Gastrocnemius medialis (tissue), 4 donors: Measurements from ENCODE around the gene DNA2. TPM values are rescaled to one million over a fixed set of nuclear protein-coding genes. Genes with fewer than 3 reads are reported as not detected.
"Not testable (repeated sequence)": the region's sequence is repeated elsewhere in the genome, so short reads cannot be mapped to it uniquely, and the experiment has no call there.

Source experiments
- ATAC-seq, 2 donors: fragments of 150-250 bp; one replicate each; pipeline ENCODE4 v1.9.1; 2016
- DNase-seq, 2 donors: peaks; one replicate each; pipeline ENCODE4 v3.0.0-alpha.2; 2019
- H3K27ac ChIP-seq, 4 donors: fragments of 200-600 bp; sonication (generic); 1 replicate in 1 of 4; 2 replicates in 3 of 4; pipeline ENCODE4 v1.5.1; 2016 to 2018; ENCODE audit warnings: mild to moderate bottlenecking in 2 of 4, moderate library complexity in 1 of 4
- H3K27me3 ChIP-seq, 3 donors: fragments of 200-600 bp; sonication (generic) in 2 of 3; 1 replicate in 1 of 3; 2 replicates in 2 of 3; pipeline versions ENCODE4 v1.5.1 to v1.6.0; 2016 to 2019; ENCODE audit warnings: mild to moderate bottlenecking in 1 of 3, moderate library complexity in 1 of 3
- H3K36me3 ChIP-seq, 2 donors: fragments of 200-600 bp; sonication (generic) in 1 of 2; one replicate each; pipeline ENCODE4 v1.5.1; 2017 to 2018
- H3K4me1 ChIP-seq, 2 donors: fragments of 200-600 bp; sonication (generic) in 1 of 2; one replicate each; pipeline ENCODE4 v1.5.1; 2016 to 2017; ENCODE audit warnings: mild to moderate bottlenecking in 2 of 2
- H3K4me3 ChIP-seq, 4 donors: fragments of 200-600 bp; sonication (generic) in 3 of 4; 1 replicate in 1 of 4; 2 replicates in 3 of 4; pipeline ENCODE4 v1.5.1; 2016 to 2019; ENCODE audit warnings: mild to moderate bottlenecking in 2 of 4
- H3K9me3 ChIP-seq, 3 donors: fragments of 200-600 bp; sonication (generic) in 2 of 3; 1 replicate in 1 of 3; 2 replicates in 2 of 3; pipeline ENCODE4 v1.5.1; 2016 to 2019
- POLR2A ChIP-seq, 2 donors: fragments of 450-650 bp; IDR thresholded peaks; one replicate each; pipeline ENCODE4 v1.6.1; 2017; ENCODE audit warnings: antibody characterized with exemption in 2 of 2, mild to moderate bottlenecking in 2 of 2, moderate library complexity in 2 of 2
- in situ Hi-C, 4 donors: fragments of 200-750 bp; cut with MboI; loops; one replicate each; pipeline versions ENCODE4 v1.15.0 to v1.8.0; 2017; ENCODE audit warnings: low sequenced_read_pairs in 4 of 4
- intact Hi-C: fragments of 100-400 bp; cut with DNase I; formaldehyde crosslinking; loops from one replicate; pipeline ENCODE4 v1.15.1; 2023; ENCODE audit warnings: low total_unique reads
- total RNA-seq, 4 donors: library from RNA; depleted of rRNA; stranded (reverse); fragments of >200 nt; gene quantifications; one replicate each; pipeline versions ENCODE4 v1.1.0 to v1.2.3, GENCODE V29; 2016
- TF ChIP-seq, protein P1 (sequence below), 5 experiments: fragments of 450-650 bp in 3 of 5; fragments of 200-600 bp in 2 of 5; sonication (generic) in 2 of 5; IDR thresholded peaks in 4 of 5; conservative IDR thresholded peaks in 1 of 5; 1 replicate in 4 of 5; 2 replicates in 1 of 5; pipeline ENCODE4 v1.5.1; 2016 to 2019; ENCODE audit warnings: antibody characterized with exemption in 5 of 5, mild to moderate bottlenecking in 3 of 5, moderate library complexity in 3 of 5

The DNA2 gene, protein sequence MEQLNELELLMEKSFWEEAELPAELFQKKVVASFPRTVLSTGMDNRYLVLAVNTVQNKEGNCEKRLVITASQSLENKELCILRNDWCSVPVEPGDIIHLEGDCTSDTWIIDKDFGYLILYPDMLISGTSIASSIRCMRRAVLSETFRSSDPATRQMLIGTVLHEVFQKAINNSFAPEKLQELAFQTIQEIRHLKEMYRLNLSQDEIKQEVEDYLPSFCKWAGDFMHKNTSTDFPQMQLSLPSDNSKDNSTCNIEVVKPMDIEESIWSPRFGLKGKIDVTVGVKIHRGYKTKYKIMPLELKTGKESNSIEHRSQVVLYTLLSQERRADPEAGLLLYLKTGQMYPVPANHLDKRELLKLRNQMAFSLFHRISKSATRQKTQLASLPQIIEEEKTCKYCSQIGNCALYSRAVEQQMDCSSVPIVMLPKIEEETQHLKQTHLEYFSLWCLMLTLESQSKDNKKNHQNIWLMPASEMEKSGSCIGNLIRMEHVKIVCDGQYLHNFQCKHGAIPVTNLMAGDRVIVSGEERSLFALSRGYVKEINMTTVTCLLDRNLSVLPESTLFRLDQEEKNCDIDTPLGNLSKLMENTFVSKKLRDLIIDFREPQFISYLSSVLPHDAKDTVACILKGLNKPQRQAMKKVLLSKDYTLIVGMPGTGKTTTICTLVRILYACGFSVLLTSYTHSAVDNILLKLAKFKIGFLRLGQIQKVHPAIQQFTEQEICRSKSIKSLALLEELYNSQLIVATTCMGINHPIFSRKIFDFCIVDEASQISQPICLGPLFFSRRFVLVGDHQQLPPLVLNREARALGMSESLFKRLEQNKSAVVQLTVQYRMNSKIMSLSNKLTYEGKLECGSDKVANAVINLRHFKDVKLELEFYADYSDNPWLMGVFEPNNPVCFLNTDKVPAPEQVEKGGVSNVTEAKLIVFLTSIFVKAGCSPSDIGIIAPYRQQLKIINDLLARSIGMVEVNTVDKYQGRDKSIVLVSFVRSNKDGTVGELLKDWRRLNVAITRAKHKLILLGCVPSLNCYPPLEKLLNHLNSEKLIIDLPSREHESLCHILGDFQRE
- 1 to 10 TPM; 1.0 to 2.3 (median 1.9) TPM for total RNA-seq

DNA sequence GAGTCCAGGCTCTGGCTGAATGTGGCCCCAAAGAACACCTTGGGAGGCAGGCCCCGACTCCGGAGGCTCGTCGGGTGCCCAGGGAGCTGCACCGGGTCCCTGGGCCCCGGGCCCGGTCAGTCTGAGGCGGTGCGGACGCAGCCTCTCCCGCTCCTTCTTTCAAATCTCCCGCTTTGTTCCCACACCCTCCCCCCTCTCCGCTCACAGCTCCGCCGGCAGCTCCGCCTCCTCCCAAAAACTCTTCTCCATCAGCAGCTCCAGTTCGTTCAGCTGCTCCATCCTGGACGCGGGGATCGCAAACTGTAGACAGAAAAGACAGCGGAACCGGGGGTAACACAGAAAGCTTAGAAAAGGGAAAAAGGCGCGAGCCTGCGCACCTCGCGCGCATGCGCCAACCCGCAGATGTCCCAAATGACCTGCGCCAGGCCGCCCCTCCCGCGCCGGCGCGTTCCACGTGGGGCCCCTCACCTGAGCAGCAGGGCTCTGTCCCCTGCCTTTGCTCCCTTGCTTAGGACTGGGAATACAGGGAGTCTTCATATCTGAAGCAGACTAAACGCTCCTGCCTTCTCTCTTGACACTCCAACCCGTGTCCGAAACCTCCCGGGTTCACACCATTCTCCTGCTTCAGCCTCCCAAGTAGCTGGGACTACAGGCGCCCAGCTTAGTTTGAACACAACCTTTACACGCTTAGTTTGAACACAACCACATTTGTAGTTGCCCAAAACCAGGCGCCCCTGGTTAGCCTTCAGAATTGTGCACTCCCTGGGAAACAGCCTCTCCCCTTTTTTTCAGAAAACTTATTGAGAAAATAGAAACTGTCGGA, at the start of gene DNA2:
DNA2 (minus strand) TSS at position 388 of the 823 bp plus-strand sequence; CDS start at position 279, 109 bp downstream.
- H3K4me3 ChIP-seq, result peak within 1 kb of the TSS; percentile 58 to 74 (median 62)
- H3K27me3 ChIP-seq, result no peaks in the 10 kb centered on the region
- H3K9me3 ChIP-seq, result no peaks in the 10 kb centered on the region
- in situ Hi-C loops, result no loop called here
- peak within 1 kb of the TSS; percentile 30 to 63 (median 38) for H3K27ac ChIP-seq
- peaks cover 8 to 13% of the 10 kb centered on the region in 2 donors for H3K4me1 ChIP-seq
- TF ChIP-seq POLR2A (IDR thresholded peaks at IDR 0.05), result no peak
- TF ChIP-seq, protein P1, sequence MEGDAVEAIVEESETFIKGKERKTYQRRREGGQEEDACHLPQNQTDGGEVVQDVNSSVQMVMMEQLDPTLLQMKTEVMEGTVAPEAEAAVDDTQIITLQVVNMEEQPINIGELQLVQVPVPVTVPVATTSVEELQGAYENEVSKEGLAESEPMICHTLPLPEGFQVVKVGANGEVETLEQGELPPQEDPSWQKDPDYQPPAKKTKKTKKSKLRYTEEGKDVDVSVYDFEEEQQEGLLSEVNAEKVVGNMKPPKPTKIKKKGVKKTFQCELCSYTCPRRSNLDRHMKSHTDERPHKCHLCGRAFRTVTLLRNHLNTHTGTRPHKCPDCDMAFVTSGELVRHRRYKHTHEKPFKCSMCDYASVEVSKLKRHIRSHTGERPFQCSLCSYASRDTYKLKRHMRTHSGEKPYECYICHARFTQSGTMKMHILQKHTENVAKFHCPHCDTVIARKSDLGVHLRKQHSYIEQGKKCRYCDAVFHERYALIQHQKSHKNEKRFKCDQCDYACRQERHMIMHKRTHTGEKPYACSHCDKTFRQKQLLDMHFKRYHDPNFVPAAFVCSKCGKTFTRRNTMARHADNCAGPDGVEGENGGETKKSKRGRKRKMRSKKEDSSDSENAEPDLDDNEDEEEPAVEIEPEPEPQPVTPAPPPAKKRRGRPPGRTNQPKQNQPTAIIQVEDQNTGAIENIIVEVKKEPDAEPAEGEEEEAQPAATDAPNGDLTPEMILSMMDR (IDR thresholded peaks at IDR 0.05 in 4 of 5, conservative IDR thresholded peaks at IDR 0.05 in 1 of 5), result no peak
- intact Hi-C loops, result no loop called here
- DNase-seq (peak; percentile 9 to 35), ATAC-seq (peak; percentile 65 to 72)
- no peaks in the 10 kb centered on the region for H3K36me3 ChIP-seq

DNA sequence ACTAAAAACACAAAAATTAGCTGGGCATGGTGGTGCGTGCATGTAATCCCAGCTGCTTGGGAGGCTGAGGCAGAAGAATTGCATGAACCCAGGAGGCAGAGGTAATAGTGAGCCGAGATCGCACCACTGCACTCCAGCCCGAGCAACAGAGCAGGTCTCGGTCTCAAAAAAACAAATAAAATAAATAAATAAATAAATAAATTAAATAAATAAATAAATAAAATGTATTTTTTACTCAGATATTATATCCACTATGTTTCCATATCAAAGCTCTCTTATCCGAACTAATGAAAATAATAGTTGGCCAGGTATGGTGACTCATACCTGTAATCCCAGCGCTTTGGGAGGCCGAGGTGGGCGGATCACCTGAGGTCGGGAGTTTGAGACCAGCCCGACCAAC, 46.8 kb upstream of the DNA2 start:
- H3K27me3 ChIP-seq, H3K4me3 ChIP-seq, DNase-seq, in situ Hi-C loops, H3K27ac ChIP-seq, H3K36me3 ChIP-seq, ATAC-seq, H3K9me3 ChIP-seq, intact Hi-C loops, H3K4me1 ChIP-seq: not testable (repeated sequence)

DNA sequence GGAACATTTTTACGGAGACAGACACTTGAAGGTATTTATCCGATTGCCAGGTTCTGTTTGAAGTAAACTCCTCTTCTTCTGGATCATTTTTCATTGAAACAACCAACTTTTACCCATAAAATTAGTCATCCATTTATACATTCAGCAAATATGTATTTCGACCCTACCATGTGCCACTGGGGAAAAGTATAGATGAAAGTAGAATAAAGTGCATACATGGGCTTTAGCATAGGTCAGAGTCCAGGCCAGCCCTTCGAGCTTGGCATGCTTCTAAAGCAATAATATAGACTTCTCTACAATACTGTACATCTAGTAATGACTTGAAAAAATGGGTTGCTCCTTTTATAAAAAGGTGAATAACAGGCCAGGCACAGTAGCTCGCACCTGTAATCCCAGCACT, 45.4 kb upstream of the DNA2 start:
- no peaks in the 10 kb centered on the region for H3K9me3 ChIP-seq
- DNase-seq (no peak), ATAC-seq (no peak)
- peaks cover 0 to 6% of the 10 kb centered on the region in 2 donors for H3K36me3 ChIP-seq
- H3K27ac ChIP-seq, result no peak overlapping the region
- in situ Hi-C loops (no loop called here), intact Hi-C loops (no loop called here)
- no peak overlapping the region for H3K4me3 ChIP-seq
- no peaks in the 10 kb centered on the region for H3K27me3 ChIP-seq
- H3K4me1 ChIP-seq, result no peaks in the 10 kb centered on the region
- no peak for TF ChIP-seq POLR2A (IDR thresholded peaks at IDR 0.05)
- TF ChIP-seq, protein P1 (IDR thresholded peaks at IDR 0.05 in 4 of 5, conservative IDR thresholded peaks at IDR 0.05 in 1 of 5), result no peak

DNA sequence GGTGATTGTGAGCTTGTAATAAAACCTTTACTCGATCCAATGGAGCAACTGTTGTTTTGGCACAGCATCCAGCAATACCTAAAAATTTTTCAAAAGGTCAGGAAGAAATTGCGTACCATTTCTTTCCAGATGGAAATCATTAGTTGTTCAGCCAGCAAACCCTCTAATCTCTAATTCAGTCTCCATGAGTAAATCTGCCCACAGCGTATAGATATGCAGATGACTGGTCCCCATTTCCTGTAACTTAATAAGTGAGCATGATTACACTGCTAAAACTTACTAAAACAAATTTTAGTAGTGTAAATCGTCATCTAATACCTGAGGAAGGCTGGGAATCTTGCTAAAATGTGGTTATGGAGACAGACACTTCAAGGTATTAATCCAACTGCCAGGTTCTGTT, 45.0 kb upstream of the DNA2 start:
- DNase-seq, result no peak

DNA sequence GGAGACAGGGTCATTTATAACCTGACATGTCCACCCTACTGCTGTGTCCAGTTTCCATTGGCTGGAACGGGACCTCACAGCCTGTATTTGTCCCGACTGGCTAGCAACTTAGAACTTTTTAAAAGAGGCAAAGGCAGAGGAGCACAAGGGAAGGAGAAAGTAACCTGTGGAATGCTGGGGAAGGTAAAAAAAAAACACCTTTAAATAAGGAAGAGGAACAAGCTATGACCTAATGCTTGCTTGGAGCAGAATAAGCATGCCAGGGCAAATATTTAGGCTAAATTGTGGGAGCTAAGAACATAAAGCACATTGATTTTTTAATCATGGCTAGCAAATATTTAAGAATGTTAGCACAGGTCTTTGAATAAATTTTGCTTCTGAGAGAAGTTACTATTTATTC, 44.4 kb upstream of the DNA2 start:
- H3K9me3 ChIP-seq, H3K4me3 ChIP-seq, intact Hi-C loops, H3K27ac ChIP-seq, H3K27me3 ChIP-seq, H3K4me1 ChIP-seq, in situ Hi-C loops, ATAC-seq, H3K36me3 ChIP-seq, DNase-seq: not testable (repeated sequence)

More for the DNA sequence above, 45.0 kb upstream of the DNA2 start:
- intact Hi-C loops, result no loop called here
- in situ Hi-C loops, result no loop called here
- Histone ChIP-seq H3K27ac (no peak overlapping the region), H3K36me3 (peaks cover 0 to 6% of the 10 kb centered on the region in 2 donors), H3K4me3 (no peak overlapping the region), H3K4me1 (no peaks in the 10 kb centered on the region), H3K9me3 (no peaks in the 10 kb centered on the region), H3K27me3 (no peaks in the 10 kb centered on the region)
- ATAC-seq, result no peak
- TF ChIP-seq POLR2A (IDR thresholded peaks at IDR 0.05), result no peak
- TF ChIP-seq, protein P1 (IDR thresholded peaks at IDR 0.05 in 4 of 5, conservative IDR thresholded peaks at IDR 0.05 in 1 of 5), result no peak
